BJ (cell line): Measurements from ENCODE around the gene PTPRG. TPM values are rescaled to one million over a fixed set of nuclear protein-coding genes. Genes with fewer than 3 reads are reported as not detected.

Experiments
- CTCF ChIA-PET: fragments of 350-600 bp; formaldehyde crosslinking; extraction: SDS; loops from one replicate; lab custom pipeline; 2021; ENCODE audit warnings: antibody characterized with exemption, inconsistent platforms; lab: Yijun Ruan, JAX
- POLR2A ChIA-PET: fragments of 300-600 bp; sonication (Branson Sonifier 250); formaldehyde crosslinking; extraction: SDS; loops from one replicate; lab custom pipeline; 2021; ENCODE audit warnings: antibody characterized with exemption; lab: Charles Lee
- DNase-seq: peaks from one replicate; pipeline ENCODE4 v3.0.0-alpha.2; 2011; ENCODE audit warnings: low read depth
- H3K27me3 ChIP-seq: 2 replicates; pipeline ENCODE4 v1.6.0; 2011; ENCODE audit warnings: low read length; ENCODE audit not compliant: control insufficient read depth, insufficient read depth
- H3K36me3 ChIP-seq: 2 replicates; pipeline ENCODE4 v1.5.1; 2011; ENCODE audit warnings: low read length; ENCODE audit not compliant: control insufficient read depth, insufficient read depth
- H3K4me3 ChIP-seq: 2 replicates; pipeline ENCODE4 v1.5.1; 2011; ENCODE audit warnings: low read depth, mild to moderate bottlenecking, control low read depth, low read length
- polyA plus RNA-seq: library from polyadenylated mRNA; depleted of rRNA; stranded (reverse); fragments of >200 nt; gene quantifications from 2 replicates; pipeline ENCODE4 v1.2.3, GENCODE V29; 2011
- TF ChIP-seq, protein P1 (sequence below): IDR thresholded peaks from 2 replicates; pipeline ENCODE4 v1.5.1; 2011; ENCODE audit warnings: low read depth, mild to moderate bottlenecking, control low read depth, inconsistent platforms, low read length, moderate library complexity; ENCODE audit not compliant: insufficient read depth

PTPRG gene
- polyA plus RNA-seq, 1 experiment, result 20.8 TPM

DNA sequence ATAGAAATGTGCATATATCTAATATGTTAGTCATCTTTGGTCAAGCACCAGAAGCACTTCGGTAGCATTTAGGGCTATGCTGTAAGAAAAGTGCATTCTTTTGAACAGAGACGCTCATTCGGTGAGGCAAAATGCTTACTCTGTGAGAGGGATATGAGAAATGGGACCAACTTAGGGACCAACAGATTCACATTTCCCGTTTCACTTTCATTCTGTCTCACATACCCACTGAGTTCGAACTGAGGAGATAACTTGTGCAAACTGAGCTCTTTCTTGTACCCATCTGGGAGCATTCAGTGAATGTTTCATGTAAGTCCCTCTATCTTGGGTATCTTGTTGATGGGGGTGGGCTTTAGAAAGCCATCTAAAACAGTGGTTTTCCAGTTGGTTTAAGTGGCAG, 676.6 kb downstream of the PTPRG start:
- Histone ChIP-seq H3K4me3 (no peak overlapping the region), H3K36me3 (no peaks in the 10 kb centered on the region), H3K27me3 (no peaks in the 10 kb centered on the region)
- POLR2A ChIA-PET, result no interaction called here
- CTCF ChIA-PET, result interaction anchor here (1.0 to 1.1 kb wide), 2 partner anchors 14 to 21 kb away, joined by 3 read pairs; no protein-coding TSS in a partner anchor
- DNase-seq, result no peak
- TF ChIP-seq, protein P1, sequence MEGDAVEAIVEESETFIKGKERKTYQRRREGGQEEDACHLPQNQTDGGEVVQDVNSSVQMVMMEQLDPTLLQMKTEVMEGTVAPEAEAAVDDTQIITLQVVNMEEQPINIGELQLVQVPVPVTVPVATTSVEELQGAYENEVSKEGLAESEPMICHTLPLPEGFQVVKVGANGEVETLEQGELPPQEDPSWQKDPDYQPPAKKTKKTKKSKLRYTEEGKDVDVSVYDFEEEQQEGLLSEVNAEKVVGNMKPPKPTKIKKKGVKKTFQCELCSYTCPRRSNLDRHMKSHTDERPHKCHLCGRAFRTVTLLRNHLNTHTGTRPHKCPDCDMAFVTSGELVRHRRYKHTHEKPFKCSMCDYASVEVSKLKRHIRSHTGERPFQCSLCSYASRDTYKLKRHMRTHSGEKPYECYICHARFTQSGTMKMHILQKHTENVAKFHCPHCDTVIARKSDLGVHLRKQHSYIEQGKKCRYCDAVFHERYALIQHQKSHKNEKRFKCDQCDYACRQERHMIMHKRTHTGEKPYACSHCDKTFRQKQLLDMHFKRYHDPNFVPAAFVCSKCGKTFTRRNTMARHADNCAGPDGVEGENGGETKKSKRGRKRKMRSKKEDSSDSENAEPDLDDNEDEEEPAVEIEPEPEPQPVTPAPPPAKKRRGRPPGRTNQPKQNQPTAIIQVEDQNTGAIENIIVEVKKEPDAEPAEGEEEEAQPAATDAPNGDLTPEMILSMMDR, result no peak

DNA sequence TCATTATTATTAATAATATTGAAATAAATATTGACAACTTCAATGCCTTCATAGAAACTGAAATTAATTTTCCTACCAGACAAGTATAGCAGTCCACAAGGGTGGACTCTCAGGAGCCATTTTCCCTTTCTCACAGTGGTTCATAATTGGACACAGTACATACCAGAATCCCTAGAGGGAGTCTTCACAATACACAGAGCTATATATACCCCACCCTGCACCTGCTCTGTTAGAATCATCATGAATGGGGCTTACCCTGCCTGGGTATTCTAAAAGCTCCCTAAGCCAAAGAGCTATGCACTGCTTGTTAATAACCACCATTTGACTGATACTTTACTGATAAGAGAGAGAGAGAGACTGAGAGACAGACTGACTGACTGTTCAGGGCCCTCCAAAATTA, 677.1 kb downstream of the PTPRG start:
- POLR2A ChIA-PET, result no interaction called here
- no peaks in the 10 kb centered on the region for H3K27me3 ChIP-seq
- no peaks in the 10 kb centered on the region for H3K36me3 ChIP-seq
- TF ChIP-seq, protein P1, result no peak
- no peak for DNase-seq
- CTCF ChIA-PET, result interaction anchor here (0.6 to 1.0 kb wide), 2 partner anchors 13 kb away, joined by 3 read pairs; no protein-coding TSS in a partner anchor
- no peak overlapping the region for H3K4me3 ChIP-seq

DNA sequence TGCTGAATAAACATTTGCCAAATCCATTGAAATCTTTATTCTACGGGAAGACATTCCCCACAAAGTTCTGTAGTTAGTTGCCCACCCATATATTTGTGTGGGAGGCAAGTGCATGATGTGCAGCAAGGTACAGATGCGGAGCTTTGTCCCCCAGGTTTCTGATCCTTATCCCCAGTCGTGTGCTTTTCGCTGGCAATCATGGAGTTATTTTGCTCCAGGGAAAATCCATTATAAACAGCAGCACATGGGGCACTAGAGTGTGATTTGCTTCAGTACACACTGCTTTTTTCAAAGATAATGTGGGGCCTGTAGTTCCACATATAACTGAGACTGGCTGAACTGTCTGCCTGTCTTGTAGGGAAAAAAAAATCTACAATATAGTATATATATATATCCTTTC, 679.9 kb downstream of the PTPRG start:
- ChIA-PET CTCF (interaction anchor here (1.5 kb wide), 1 partner anchor 12 kb away, joined by 4 read pairs; no protein-coding TSS in a partner anchor), POLR2A (no interaction called here)
- Histone ChIP-seq H3K36me3 (no peaks in the 10 kb centered on the region), H3K27me3 (no peaks in the 10 kb centered on the region), H3K4me3 (no peak overlapping the region)
- TF ChIP-seq, protein P1, result no peak
- no peak for DNase-seq

GRCh38 chr3:62242831-62243509, 681.6 kb downstream of the PTPRG start:
- Histone ChIP-seq H3K27me3 (no peaks in the 10 kb centered on the region), H3K36me3 (no peaks in the 10 kb centered on the region), H3K4me3 (no peak overlapping the region)
- ChIA-PET CTCF (no interaction called here), POLR2A (no interaction called here)
- TF ChIP-seq, protein P1, result no peak
- DNase-seq, result no peak

GRCh38 chr3:62246094-62246493, 684.7 kb downstream of the PTPRG start:
- TF ChIP-seq, protein P1, result no peak
- Histone ChIP-seq H3K27me3 (no peaks in the 10 kb centered on the region), H3K4me3 (no peak overlapping the region), H3K36me3 (no peaks in the 10 kb centered on the region)
- DNase-seq, result no peak
- POLR2A ChIA-PET, result no interaction called here
- CTCF ChIA-PET, result interaction anchor here (0.7 kb wide), 1 partner anchor 379 kb away, joined by 3 read pairs; no protein-coding TSS in a partner anchor
